H1 (cell line): ENCODE results near the gene CHD2.

Experiments
- CTCF ChIP-seq, 3 experiments: IDR thresholded peaks; 1 replicate in 2 of 3; 2 replicates in 1 of 3; pipeline versions ENCODE4 v1.5.1 to v1.6.1; 2011; ENCODE audit warnings: low read length in 3 of 3, mild to moderate bottlenecking in 3 of 3, inconsistent platforms in 2 of 3, low read depth in 1 of 3, moderate library complexity in 1 of 3; ENCODE audit not compliant: insufficient read depth in 1 of 3; ENCODE audit errors: control extremely low read depth in 1 of 3
- MAFK ChIP-seq: IDR thresholded peaks from 2 replicates; pipeline ENCODE4 v1.6.1; 2012; ENCODE audit warnings: low read depth, mild to moderate bottlenecking, improper control_type of control experiment, low read length
- ZNF274 ChIP-seq: IDR thresholded peaks from 2 replicates; pipeline ENCODE4 v1.7.0; 2012; ENCODE audit warnings: low read length, borderline replicate concordance; ENCODE audit errors: extremely low read depth

GRCh38 chr15:92932946-92933649 lies 33.0 kb downstream of the CHD2 start:
- no peak for TF ChIP-seq MAFK
- no peak for TF ChIP-seq ZNF274
- TF ChIP-seq CTCF (IDR thresholded peaks at IDR 0.05; ENCODE audit: control extremely low read depth in 1 of 3, insufficient read depth in 1 of 3, low read depth in 1 of 3, low read length in 3 of 3): no peak
